Measurements from ENCODE around the gene GADD45B.
"Not testable (repeated sequence)": the region's sequence is repeated elsewhere in the genome, so short reads cannot be mapped to it uniquely, and the experiment has no call there.

Gene GADD45B

GRCh38 chr19:2469102-2469914 lies 6.6 kb upstream of the GADD45B start:
- DNase-seq (ENCODE audit: low read depth): peak; percentile 64

GRCh38 chr19:2469915-2470200 lies 6.1 kb upstream of the GADD45B start:
- not testable (repeated sequence) for DNase-seq (ENCODE audit: low read depth)

DNA sequence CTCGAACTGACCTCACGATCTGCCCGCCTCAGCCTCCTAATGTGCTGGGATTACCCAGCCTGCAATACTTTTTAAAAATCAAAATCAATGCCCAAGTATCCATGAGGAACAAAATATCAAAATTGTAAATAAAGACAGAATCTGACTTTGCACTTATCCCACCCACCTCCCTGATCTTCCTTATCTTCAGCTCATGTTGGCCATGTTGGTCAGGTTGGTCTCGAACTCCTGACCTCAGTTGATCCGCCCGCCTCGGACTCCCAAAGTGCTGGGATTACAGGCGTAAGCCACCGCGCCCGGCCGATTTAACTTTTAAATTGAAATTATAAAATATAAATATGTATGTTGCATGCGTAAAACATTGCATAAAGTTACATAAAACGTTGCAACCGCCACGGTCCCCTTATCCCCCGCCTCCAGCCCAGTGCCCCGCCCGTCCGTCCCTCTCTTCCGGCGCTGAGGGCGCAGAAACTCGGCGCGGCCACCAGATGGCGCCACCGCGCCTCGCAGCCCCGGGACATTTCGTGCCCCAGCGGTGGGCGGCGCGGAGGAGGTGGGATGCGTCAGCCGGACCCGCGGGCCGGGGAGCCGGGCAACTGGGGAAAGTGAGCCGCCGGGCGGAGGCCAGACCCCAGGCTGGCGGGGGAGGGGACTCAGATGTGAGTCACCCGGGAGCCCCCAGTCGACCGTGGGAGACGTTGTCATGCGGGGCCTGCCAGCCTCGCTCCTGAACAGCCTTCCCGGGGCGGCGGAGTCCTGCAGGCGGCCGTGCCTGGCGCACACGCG lies 1.5 kb upstream of the GADD45B start:
- peak; percentile 69 for DNase-seq (ENCODE audit: low read depth)

- DNase-seq (ENCODE audit: low read depth): no peak
Measured at GRCh38 chr19:2475018-2475701, 767 bp upstream of the GADD45B start.

DNA sequence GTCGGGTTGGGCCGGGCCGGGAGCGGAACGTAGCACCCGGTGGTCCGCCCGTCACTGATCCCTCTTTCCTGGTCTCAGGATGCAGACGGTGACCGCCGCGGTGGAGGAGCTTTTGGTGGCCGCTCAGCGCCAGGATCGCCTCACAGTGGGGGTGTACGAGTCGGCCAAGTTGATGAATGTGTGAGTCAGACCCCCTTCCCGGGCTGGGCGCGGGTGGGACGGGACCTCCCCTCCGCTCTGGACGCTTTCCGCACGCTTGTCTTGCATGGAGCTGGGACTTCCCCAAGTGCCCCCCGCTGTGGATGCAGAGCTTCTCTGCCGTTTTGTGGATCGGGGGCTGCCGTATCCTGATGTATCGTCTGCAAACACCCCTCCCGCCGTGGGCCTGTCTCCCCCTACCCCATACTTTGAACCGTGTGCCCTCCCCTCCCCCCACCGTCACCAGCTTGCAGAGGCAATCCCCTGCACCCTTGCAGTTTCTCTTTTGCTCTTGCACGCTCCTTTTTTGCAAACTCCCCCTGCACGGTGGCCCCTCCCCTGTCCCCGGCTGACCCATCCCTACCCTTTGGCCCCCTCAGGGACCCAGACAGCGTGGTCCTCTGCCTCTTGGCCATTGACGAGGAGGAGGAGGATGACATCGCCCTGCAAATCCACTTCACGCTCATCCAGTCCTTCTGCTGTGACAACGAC lies 669 bp downstream of the GADD45B start:
- no peak for DNase-seq (ENCODE audit: low read depth)

GRCh38 chr19:2477141-2477710 lies 1.3 kb downstream of the GADD45B start:
- DNase-seq (ENCODE audit: low read depth): no peak

DNA sequence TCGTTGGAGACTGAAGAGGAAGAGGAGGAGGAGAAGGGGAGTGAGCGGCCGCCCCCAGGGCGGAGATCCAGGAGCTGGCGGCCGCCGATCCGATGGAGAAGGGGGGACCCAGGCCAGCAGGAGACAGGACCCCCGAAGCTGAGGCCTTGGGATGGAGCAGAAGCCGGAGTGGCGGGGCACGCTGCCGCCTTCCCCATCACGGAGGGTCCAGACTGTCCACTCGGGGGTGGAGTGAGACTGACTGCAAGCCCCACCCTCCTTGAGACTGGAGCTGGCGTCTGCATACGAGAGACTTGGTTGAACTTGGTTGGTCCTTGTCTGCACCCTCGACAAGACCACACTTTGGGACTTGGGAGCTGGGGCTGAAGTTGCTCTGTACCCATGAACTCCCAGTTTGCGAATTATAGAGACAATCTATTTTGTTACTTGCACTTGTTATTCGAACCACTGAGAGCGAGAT lies 1.8 kb downstream of the GADD45B start:
- no peak for DNase-seq (ENCODE audit: low read depth)

DNA sequence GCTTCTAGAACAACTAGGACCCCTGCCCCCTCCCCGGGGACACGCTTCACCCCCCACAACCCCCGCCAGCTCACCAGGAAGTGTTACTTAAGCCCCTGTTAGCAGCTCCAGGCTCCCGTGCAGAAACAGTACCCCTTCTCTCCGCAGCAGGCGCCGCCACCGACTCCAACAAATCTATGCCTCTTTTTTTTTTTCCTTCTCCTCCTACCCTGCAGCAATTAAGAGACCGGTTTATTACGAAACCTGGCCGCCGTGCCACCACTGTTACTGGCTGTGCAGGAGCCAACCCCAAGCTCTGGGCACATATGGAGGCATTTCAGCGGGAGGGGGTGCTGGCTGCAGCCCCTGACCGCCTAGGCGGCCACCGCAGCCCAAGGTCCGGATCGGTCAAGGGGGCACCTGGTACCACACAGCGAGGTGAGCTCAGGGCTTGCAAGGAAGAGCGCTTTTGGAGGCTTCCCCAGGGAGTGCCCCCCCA lies 2.4 kb downstream of the GADD45B start:
- DNase-seq (ENCODE audit: low read depth): peak; percentile 81

- peak; percentile 71 for DNase-seq (ENCODE audit: low read depth)
Measured at GRCh38 chr19:2478756-2479555, 3.0 kb downstream of the GADD45B start.

DNA sequence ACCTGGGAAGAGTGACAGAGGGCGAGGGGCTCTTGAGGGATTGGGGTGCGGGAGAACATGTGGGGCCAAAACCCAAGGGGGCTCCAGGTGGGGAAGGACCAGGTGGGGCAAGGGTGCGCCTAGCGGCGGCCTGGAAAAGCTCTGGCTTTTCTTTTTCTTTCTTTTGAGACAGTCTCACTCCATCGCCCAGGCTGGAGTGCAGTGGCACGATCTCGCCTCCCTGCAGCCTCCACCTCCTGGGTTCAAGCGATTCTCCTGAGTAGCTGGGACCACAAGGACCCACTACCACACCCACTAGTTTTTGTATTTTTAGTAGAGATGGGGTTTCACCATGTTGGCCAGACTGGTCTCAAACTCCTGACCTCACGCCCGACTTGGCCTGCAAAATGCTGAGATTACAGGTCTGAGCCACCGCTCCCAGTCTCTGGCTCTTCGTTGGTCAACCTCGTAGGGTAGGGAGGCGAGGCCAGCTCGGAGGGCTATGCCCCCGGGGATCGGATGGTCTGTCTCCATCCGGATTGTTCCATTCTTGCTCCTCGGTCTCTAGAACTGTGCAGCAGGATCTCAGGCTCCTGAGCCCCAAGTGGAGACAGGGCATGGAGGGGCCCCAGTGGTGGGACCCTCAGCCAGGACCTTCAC lies 3.7 kb downstream of the GADD45B start:
- no peak for DNase-seq (ENCODE audit: low read depth)

DNA sequence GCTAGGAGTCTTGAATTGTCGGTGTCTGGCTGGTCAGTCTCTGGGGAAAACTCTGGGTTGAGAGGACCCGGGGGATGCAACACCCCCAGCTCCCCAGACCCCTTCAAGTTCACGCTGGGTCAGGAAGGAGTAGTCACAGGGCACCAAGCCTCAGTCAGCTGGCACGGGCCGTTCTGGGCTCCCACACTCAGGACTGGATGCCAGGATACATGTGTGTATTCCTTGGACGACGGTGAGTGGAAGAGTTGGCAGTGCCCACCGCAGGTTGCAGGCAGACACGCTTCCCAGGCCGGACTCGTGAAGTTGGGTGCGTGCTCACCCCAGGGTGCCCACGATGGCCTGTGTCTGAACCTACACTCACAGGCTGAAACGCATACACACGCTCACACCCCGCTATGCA lies 5.5 kb downstream of the GADD45B start:
- DNase-seq (ENCODE audit: low read depth): no peak

DNA sequence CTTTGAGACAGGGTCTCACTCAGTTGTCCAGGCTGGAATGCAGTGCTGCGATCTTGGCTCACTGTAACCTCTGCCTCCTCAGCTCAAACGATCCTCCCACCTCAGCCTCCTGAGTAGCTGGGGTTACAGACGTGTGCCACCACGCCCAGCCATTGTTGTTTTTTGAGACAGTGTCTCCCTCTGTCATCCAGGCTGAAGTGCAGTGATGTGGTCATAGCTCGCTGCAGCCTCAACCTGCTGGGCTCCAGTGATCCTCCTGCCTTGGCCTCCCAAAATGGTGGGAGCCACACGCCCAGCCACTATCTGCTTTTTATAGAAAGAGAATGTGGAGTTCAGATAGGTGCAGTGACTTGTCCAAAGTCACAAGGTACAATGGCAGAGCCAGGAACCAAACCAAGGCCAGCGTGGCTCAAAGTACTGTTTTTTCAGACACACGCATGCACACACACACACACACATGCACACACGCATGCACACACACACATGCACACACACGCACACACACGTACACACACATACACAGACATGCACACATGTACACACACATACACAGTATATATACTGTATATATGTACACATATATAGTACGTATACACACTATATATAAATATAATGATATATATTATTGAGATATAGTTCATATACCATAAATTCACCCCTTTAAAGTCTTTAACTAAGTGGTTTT lies 6.6 kb downstream of the GADD45B start:
- no peak for DNase-seq (ENCODE audit: low read depth)

DNA sequence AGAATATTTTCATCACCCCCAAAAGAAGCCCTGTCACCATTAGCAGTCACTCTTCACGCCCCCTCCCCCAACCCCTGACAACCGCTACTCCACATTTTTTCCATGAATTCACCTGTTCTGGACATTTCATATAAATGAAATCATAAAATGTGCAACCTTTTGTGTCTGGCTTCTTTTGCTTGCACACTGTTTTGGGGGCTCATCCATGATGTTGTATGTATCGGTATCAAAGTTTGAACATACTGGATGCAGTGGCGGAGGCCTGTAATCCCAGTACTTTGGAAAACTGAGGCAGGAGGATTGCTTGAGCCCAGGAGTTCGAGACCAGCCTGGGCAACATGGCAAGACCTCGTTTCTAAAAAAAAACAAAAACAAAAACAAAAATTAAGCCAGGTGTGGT lies 7.2 kb downstream of the GADD45B start:
- no peak for DNase-seq (ENCODE audit: low read depth)

- DNase-seq (ENCODE audit: low read depth): no peak
Measured at GRCh38 chr19:2483484-2484151, 7.7 kb downstream of the GADD45B start.

DNA sequence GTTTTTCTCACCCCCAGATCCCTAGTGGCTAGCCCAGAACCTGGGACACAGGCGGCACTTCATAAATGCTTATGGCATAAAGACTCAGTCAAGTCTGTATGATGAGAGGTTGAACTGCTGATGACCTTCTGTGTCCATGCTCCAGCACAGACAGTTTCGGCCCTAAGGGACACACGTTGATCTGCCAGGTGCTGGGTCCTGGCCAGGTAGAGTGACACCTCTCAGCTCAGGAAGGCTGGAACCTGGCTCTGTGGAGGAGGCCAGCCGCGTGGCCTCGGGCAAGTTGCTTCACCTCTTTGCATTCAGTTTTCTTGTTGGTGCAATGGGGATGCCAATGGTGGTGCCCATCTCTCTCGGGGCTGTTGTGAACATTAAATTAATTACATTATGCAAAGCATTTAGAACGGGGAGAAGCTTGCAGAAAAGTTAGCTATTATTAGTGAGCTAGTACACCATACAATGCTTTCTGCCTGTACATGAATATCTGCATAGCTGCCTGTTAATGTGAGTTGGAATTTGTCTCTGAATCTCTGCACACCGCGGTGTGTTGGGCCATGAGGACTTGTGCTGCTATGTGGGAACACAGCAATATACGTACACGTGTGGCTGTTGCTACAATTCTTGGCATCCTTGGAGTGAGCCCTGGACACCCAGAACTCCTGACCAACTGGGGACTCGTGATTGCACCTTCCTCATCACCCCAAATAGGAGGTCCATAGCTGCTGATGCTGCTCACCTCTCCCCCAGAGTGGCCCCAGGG lies 8.4 kb downstream of the GADD45B start:
- DNase-seq (ENCODE audit: low read depth): no peak

DNA sequence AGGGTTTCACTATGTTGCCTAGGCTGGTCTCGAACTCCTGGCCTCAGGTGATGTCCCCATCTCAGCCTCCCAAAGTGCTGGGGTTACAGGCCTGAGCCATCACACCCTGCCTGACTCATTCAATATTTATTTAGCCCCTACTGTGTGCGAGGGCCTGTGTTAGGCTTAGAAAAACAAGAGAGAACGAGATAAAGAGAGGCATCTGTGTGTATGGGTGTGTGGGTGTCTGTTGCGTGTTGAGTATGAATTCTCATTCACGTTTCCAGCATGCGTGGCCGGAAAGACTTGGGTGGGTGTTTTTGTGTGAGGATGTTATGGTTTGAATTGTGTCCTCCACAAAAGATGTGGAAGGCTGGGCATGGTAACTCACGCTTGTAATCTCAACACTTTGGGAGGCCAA lies 9.5 kb downstream of the GADD45B start:
- DNase-seq (ENCODE audit: low read depth): no peak

GRCh38 chr19:2487090-2487489 lies 11.2 kb downstream of the GADD45B start:
- DNase-seq (ENCODE audit: low read depth): no peak

DNA sequence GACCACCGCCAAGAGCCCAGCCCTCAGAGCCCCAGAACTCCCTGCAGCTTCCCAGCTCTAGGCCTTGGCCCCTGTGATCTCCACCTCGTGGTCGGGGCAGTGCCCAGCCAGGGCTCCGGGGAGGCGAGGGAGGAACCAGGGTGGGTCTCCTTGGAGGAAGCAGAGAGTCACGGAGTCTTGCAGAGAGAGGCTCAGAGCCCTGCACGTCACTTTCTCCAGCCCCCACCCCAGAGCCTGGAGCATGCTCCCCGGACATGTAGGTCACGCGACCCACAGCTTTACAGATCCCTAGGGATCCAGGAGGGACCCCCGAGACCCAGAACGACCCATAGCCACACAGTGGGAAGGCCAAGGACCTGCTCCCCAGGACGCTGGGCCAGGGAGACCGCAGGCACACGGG lies 11.9 kb downstream of the GADD45B start:
- no peak for DNase-seq (ENCODE audit: low read depth)

Measured in fibroblast of the conjunctiva (primary cell).